ENCODE data around the gene SMLR1.

Gene SMLR1

GRCh38 chr6:130825772-130826441 is 1.3 kb upstream of the SMLR1 start:
- no peaks in the 10 kb centered on the region for H3K36me3 ChIP-seq (ENCODE audit: insufficient read depth, low read length)
- no peaks in the 10 kb centered on the region for H3K27me3 ChIP-seq (ENCODE audit: insufficient read depth, low read length)
- no peak overlapping the region for H3K27ac ChIP-seq (ENCODE audit: low read depth, low read length)
- no peaks in the 10 kb centered on the region for H3K79me2 ChIP-seq (ENCODE audit: control insufficient read depth, insufficient read depth, low read length, unreplicated experiment)
- no peak overlapping the region for H3K4me3 ChIP-seq (ENCODE audit: low read depth, low read length)
- no peak overlapping the region for H2AFZ ChIP-seq (ENCODE audit: low read length, unreplicated experiment)
- H3K4me1 ChIP-seq (ENCODE audit: control insufficient read depth, insufficient read depth, low read length, unreplicated experiment) = no peaks in the 10 kb centered on the region

DNA sequence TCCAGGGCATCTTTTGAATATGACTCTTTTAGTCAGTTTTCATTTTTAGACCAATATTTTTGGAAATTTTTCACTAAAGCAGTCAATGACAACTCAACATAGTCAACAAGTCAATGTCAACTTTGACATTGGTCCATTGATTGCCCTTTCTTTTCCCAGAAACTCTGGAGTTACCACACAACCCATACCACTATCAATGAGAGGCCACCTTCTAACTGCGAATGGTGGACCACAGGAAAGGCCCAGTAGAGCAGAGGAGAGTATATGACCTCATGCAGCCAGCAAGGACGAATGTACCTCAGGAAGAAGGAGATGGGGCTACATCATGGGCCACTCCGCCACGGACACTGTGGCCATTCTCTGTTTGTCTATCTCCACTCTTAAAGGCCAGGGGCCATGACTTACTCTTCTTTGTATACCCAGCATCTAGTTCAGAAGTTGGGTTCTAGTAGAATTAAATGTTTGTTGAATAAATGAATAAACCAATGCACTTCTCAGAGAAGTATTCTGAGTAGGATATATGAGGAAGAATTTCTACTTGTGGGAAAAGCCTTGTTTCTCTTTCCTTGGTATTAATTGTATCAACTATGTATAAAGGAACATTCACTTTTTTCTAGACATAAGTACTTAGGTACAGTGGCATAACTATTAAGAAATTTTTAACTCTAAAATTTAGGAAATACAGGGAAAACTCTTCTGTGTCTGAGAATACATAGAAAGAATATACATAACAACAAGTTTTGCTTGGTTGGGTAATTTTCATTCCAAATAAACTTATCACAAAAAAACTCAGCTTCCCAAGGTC is 562 bp upstream of the SMLR1 start:
- H2AFZ ChIP-seq (ENCODE audit: low read length, unreplicated experiment) = no peak overlapping the region
- no peak overlapping the region for H3K27ac ChIP-seq (ENCODE audit: low read depth, low read length)
- no peaks in the 10 kb centered on the region for H3K36me3 ChIP-seq (ENCODE audit: insufficient read depth, low read length)
- H3K79me2 ChIP-seq (ENCODE audit: control insufficient read depth, insufficient read depth, low read length, unreplicated experiment) = no peaks in the 10 kb centered on the region
- no peaks in the 10 kb centered on the region for H3K27me3 ChIP-seq (ENCODE audit: insufficient read depth, low read length)
- no peak overlapping the region for H3K4me3 ChIP-seq (ENCODE audit: low read depth, low read length)
- H3K4me1 ChIP-seq (ENCODE audit: control insufficient read depth, insufficient read depth, low read length, unreplicated experiment) = no peaks in the 10 kb centered on the region

DNA sequence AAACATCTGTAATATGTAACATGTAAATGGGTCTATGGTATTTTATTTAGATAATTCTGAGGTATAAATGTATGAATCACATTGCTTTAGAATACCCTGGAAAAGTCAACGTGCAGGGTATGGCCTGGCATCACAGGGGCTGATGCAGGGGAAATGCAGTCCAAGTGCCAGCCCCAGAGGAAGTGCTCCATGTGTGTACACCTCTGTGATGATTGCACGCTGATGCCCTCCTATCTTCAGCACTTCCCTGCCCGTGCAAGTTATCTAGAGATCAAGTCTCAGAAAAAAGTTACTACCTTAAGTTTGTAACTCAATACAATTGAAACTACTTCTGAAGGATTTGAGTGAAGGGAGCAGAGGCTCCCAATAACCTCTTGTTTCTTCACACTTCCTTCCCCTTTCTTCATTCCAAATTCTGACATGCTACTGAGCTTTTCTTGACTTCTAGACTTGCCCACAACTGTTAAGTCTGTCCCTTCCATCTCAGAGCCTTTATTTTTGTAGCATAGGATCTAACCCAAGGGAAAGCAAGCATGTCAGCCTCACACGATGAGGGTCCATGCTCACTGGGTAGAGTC is 2.2 kb downstream of the SMLR1 start:
- H3K36me3 ChIP-seq (ENCODE audit: insufficient read depth, low read length) = no peaks in the 10 kb centered on the region
- no peaks in the 10 kb centered on the region for H3K4me1 ChIP-seq (ENCODE audit: control insufficient read depth, insufficient read depth, low read length, unreplicated experiment)
- H3K27ac ChIP-seq (ENCODE audit: low read depth, low read length) = no peak overlapping the region
- no peak overlapping the region for H2AFZ ChIP-seq (ENCODE audit: low read length, unreplicated experiment)
- no peak overlapping the region for H3K4me3 ChIP-seq (ENCODE audit: low read depth, low read length)
- no peaks in the 10 kb centered on the region for H3K79me2 ChIP-seq (ENCODE audit: control insufficient read depth, insufficient read depth, low read length, unreplicated experiment)
- H3K27me3 ChIP-seq (ENCODE audit: insufficient read depth, low read length) = no peaks in the 10 kb centered on the region

DNA sequence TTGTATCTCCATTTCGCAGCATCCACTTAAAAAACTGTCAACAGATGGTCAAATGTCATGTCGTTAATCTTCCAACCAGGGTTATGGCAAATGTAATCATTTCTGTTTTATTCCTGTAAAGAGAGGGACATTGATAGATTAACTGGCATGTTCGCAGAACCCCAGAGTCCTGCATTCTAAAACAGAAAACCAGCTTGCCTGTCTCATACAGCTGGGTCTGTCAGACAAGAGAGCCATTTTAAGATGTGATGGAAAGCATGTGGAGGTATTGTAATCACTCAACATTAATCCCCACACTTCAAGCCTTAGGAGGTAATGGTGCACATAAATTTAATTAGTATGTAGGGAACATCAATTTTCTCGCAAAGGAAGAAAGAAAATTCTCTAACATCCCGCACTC is 4.4 kb downstream of the SMLR1 start:
- Histone ChIP-seq H2AFZ (ENCODE audit: low read length, unreplicated experiment) (no peak overlapping the region), H3K4me3 (ENCODE audit: low read depth, low read length) (no peak overlapping the region), H3K27me3 (ENCODE audit: insufficient read depth, low read length) (no peaks in the 10 kb centered on the region), H3K79me2 (ENCODE audit: control insufficient read depth, insufficient read depth, low read length, unreplicated experiment) (no peaks in the 10 kb centered on the region), H3K27ac (ENCODE audit: low read depth, low read length) (no peak overlapping the region), H3K4me1 (ENCODE audit: control insufficient read depth, insufficient read depth, low read length, unreplicated experiment) (no peaks in the 10 kb centered on the region), H3K36me3 (ENCODE audit: insufficient read depth, low read length) (no peaks in the 10 kb centered on the region)

DNA sequence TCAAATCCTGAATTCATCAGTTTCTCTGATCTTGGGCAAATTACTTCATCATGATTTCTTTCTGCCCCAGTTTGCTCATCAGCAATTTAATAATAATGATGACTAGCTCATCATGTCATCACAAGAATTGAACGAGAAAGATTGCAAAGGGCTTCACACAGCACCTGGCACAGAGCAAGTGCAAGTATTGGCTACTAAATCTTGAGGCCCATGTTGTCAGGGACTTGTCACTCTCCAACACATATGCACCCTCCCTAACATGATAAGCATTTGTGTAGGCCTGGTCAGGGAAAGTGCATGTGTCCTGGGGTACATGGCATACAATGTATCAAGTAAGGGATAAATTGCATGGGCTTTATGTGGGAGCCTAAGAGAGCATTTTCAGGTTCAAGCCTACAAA is 6.4 kb downstream of the SMLR1 start:
- Histone ChIP-seq H3K27ac (ENCODE audit: low read depth, low read length) (no peak overlapping the region), H3K4me3 (ENCODE audit: low read depth, low read length) (no peak overlapping the region), H2AFZ (ENCODE audit: low read length, unreplicated experiment) (no peak overlapping the region), H3K4me1 (ENCODE audit: control insufficient read depth, insufficient read depth, low read length, unreplicated experiment) (no peaks in the 10 kb centered on the region), H3K79me2 (ENCODE audit: control insufficient read depth, insufficient read depth, low read length, unreplicated experiment) (no peaks in the 10 kb centered on the region), H3K27me3 (ENCODE audit: insufficient read depth, low read length) (no peaks in the 10 kb centered on the region), H3K36me3 (ENCODE audit: insufficient read depth, low read length) (no peaks in the 10 kb centered on the region)

DNA sequence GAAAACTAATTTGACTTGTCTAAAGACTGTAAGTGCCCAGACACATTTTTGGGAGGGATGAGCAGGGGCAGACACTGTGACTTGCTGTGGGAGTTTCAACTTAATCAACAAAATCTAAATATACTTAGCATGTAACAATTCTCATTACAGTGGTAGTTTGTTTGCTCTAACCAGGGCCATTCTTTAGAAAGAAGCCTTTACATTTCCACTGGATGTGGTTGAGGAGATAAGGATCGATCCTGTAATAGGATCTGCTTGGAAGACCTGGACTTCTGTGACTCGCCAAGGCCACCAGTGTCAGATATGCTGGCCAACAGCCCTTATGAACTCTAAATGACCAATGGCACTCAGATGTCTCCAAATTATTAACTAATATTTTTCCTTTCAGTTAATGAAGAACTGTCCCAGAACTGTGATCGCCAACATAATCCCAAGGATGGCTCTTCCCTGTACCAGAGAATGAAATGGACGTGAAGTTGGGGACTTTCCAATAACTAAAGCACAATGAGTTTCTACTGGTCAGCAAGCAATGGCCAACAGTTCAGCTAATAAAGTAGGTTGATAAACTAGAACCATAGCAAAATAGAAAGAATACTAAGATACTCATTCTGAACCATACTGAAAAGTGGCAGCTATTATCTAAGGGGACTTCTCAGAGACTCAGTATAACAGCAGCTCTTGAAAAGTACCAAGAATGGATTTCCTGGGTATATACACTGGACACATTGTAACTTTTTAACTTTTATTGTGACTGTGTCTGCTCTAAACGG is 7.5 kb downstream of the SMLR1 start:
- no peak overlapping the region for H3K4me3 ChIP-seq (ENCODE audit: low read depth, low read length)
- no peaks in the 10 kb centered on the region for H3K79me2 ChIP-seq (ENCODE audit: control insufficient read depth, insufficient read depth, low read length, unreplicated experiment)
- H3K36me3 ChIP-seq (ENCODE audit: insufficient read depth, low read length) = no peaks in the 10 kb centered on the region
- H3K27me3 ChIP-seq (ENCODE audit: insufficient read depth, low read length) = no peaks in the 10 kb centered on the region
- H3K4me1 ChIP-seq (ENCODE audit: control insufficient read depth, insufficient read depth, low read length, unreplicated experiment) = no peaks in the 10 kb centered on the region
- H2AFZ ChIP-seq (ENCODE audit: low read length, unreplicated experiment) = no peak overlapping the region
- no peak overlapping the region for H3K27ac ChIP-seq (ENCODE audit: low read depth, low read length)

GRCh38 chr6:130836055-130836640 is 8.9 kb downstream of the SMLR1 start:
- Histone ChIP-seq H3K79me2 (ENCODE audit: control insufficient read depth, insufficient read depth, low read length, unreplicated experiment) (no peaks in the 10 kb centered on the region), H3K4me3 (ENCODE audit: low read depth, low read length) (no peak overlapping the region), H3K27me3 (ENCODE audit: insufficient read depth, low read length) (no peaks in the 10 kb centered on the region), H2AFZ (ENCODE audit: low read length, unreplicated experiment) (no peak overlapping the region), H3K36me3 (ENCODE audit: insufficient read depth, low read length) (no peaks in the 10 kb centered on the region), H3K4me1 (ENCODE audit: control insufficient read depth, insufficient read depth, low read length, unreplicated experiment) (no peaks in the 10 kb centered on the region), H3K27ac (ENCODE audit: low read depth, low read length) (no peak overlapping the region)

GRCh38 chr6:130837067-130837466 is 9.9 kb downstream of the SMLR1 start:
- no peaks in the 10 kb centered on the region for H3K4me1 ChIP-seq (ENCODE audit: control insufficient read depth, insufficient read depth, low read length, unreplicated experiment)
- no peaks in the 10 kb centered on the region for H3K79me2 ChIP-seq (ENCODE audit: control insufficient read depth, insufficient read depth, low read length, unreplicated experiment)
- H3K4me3 ChIP-seq (ENCODE audit: low read depth, low read length) = no peak overlapping the region
- no peaks in the 10 kb centered on the region for H3K27me3 ChIP-seq (ENCODE audit: insufficient read depth, low read length)
- H3K36me3 ChIP-seq (ENCODE audit: insufficient read depth, low read length) = no peaks in the 10 kb centered on the region
- H3K27ac ChIP-seq (ENCODE audit: low read depth, low read length) = no peak overlapping the region
- H2AFZ ChIP-seq (ENCODE audit: low read length, unreplicated experiment) = no peak overlapping the region

DNA sequence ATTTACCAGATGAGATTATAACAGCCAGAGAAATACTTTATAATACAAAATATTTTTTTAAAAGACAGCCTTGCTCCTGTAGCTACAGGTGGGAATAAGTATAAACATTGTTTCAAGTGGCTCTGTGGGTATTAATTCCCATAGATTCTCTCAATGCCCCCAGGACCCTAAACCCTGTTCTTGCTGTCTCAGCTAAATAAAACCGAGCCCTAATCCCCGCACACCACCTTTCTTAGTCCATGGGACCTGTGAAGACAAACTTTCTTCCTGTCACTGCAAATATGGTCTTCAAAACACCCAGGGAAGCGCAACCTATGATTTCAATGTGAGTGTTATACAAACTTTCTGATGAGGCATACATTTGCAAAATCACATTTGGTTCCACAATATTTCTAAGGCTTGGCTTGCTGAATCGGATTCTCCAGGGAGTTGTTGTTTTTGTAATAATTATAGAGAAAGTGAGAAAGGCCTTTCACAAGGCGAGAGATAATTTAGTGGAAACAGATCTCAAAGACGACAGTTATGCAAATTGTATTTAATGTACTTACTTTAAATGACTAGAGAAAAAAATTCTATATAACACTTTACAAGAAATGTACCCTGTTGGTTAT is 11.1 kb downstream of the SMLR1 start:
- Histone ChIP-seq H3K36me3 (ENCODE audit: insufficient read depth, low read length) (no peaks in the 10 kb centered on the region), H3K4me1 (ENCODE audit: control insufficient read depth, insufficient read depth, low read length, unreplicated experiment) (no peaks in the 10 kb centered on the region), H3K27me3 (ENCODE audit: insufficient read depth, low read length) (no peaks in the 10 kb centered on the region), H3K79me2 (ENCODE audit: control insufficient read depth, insufficient read depth, low read length, unreplicated experiment) (no peaks in the 10 kb centered on the region), H3K27ac (ENCODE audit: low read depth, low read length) (no peak overlapping the region), H2AFZ (ENCODE audit: low read length, unreplicated experiment) (no peak overlapping the region), H3K4me3 (ENCODE audit: low read depth, low read length) (no peak overlapping the region)

- no peaks in the 10 kb centered on the region for H3K36me3 ChIP-seq (ENCODE audit: insufficient read depth, low read length)
These were observed 11.7 kb downstream of the SMLR1 start for GRCh38 chr6:130838951-130839350.

More at GRCh38 chr6:130838951-130839350, 11.7 kb downstream of the SMLR1 start:
- Histone ChIP-seq H3K27ac (ENCODE audit: low read depth, low read length) (no peak overlapping the region), H2AFZ (ENCODE audit: low read length, unreplicated experiment) (no peak overlapping the region), H3K27me3 (ENCODE audit: insufficient read depth, low read length) (no peaks in the 10 kb centered on the region), H3K4me3 (ENCODE audit: low read depth, low read length) (no peak overlapping the region), H3K79me2 (ENCODE audit: control insufficient read depth, insufficient read depth, low read length, unreplicated experiment) (no peaks in the 10 kb centered on the region), H3K4me1 (ENCODE audit: control insufficient read depth, insufficient read depth, low read length, unreplicated experiment) (no peaks in the 10 kb centered on the region)

All from ACC112 (cell line).